IPS DF 19.7 (cell line): ENCODE data around the gene TACSTD2.
"Not testable (repeated sequence)": the region's sequence is repeated elsewhere in the genome, so short reads cannot be mapped to it uniquely, and the experiment has no call there.

Experiments used
- DNase-seq: peaks from one replicate; pipeline ENCODE4 v3.0.0-alpha.2; 2013; ENCODE audit warnings: low read depth, low spot score

TACSTD2 gene, protein sequence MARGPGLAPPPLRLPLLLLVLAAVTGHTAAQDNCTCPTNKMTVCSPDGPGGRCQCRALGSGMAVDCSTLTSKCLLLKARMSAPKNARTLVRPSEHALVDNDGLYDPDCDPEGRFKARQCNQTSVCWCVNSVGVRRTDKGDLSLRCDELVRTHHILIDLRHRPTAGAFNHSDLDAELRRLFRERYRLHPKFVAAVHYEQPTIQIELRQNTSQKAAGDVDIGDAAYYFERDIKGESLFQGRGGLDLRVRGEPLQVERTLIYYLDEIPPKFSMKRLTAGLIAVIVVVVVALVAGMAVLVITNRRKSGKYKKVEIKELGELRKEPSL

DNA sequence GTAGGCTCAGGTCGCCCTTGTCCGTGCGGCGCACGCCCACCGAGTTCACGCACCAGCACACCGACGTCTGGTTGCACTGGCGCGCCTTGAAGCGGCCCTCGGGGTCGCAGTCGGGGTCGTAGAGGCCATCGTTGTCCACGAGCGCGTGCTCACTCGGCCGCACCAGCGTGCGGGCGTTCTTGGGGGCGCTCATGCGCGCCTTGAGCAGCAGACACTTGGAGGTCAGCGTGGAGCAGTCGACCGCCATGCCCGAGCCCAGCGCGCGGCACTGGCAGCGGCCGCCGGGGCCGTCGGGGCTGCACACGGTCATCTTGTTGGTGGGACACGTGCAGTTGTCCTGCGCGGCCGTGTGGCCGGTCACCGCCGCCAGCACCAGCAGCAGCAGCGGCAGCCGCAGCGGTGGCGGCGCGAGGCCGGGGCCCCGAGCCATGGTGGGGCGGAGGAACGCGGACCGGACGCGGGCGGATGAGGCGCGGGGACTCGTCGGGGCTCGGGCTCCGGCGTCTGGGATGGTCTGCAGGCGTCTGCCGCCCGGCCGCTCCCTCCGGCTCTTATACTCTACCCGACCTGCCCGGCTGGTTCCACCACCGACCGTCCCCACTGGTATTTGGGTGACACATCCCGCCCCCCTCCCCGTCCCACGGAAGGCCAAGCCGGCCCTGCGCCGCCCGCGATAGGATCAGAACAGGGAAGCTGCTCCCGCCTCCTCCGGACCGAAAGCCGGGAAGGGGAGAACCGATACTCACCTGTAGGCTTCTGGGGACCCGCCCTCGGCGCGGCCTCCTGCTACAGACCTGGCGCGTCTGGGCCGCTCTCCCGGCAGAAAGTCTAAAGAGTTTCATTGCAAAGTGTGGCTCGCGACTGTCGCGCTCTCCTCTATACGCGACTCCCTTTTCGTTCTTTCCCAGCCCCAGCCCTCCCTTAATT is at the start of gene TACSTD2:
Gene TACSTD2, minus strand, starts transcription at position 526 of the 927 bp plus-strand sequence. Its CDS starts 96 bp downstream, at position 430.
- no peak for DNase-seq

DNA sequence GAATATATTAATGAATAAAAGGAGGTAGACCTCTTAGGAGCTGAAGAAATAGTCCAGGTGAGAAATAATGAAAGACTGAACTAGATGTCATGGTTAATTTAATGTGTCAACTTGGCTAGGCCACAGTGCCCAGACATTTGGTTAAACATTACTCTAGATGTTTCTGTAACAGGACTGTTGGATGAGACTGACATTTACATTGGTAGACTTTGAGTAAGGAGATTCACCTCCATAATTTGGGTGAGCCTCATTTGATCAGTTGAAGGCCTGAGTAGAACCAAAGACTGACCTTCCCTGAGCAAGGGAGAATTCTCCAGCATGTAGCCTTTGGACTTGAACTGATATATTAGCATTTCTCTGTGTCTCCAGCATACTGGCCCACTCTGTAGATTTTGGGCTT is 49.2 kb upstream of the TACSTD2 start:
- DNase-seq, result no peak

DNA sequence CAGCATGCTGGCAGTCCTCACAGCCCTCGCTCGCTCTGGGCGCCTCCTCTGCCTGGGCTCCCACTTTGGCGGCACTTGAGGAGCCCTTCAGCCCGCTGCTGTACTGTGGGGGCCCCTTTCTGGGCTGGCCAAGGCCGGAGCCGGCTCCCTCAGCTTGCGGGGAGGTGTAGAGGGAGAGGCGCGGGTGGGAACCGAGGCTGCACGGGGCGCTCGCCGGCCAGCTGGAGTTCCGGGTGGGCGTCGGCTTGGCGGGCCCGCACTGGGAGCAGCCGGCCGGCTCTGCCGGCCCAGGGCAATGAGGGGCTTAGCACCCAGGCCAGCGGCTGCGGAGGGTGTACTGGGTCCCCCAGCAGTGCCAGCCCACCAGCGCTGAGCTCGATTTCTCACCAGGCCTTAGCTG is 46.2 kb upstream of the TACSTD2 start:
- not testable (repeated sequence) for DNase-seq

DNA sequence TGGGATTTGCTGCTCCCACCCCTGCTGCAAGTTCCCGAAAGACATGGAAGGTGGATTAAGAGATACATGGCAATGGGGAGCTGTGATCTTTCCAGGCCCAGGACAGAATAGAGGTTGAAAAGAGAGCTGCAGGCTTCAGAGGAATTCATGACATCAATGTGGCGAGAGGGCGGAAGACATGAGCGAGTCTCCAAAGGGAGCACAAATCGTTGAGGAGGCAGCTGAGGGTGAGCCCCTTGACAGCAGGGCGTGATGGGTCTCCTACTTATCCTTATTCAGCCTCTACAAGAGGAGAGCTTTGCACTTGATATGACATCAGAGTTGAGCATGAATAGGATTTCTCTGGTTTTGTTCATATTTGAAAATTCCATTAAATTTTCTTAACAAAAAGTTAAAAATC is 45.5 kb upstream of the TACSTD2 start:
- no peak for DNase-seq

DNA sequence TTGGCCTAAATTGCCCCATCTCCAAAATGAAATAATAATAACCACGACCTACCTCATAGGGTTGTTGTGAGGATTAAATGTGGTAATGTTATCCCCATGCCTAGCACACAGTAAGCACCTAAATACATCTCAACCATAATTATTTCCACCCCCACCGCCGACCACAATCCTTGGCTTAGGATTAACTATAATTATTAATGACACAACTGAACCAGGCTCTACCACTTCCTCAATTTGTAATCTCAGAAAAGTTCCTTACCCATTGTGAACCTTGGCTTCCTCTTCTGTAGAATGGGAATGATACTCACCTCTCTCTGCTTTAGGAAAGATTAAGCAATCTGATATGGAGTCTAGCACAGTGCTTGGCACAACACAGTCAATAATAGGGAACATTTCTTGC is 44.3 kb upstream of the TACSTD2 start:
- DNase-seq, result no peak

DNA sequence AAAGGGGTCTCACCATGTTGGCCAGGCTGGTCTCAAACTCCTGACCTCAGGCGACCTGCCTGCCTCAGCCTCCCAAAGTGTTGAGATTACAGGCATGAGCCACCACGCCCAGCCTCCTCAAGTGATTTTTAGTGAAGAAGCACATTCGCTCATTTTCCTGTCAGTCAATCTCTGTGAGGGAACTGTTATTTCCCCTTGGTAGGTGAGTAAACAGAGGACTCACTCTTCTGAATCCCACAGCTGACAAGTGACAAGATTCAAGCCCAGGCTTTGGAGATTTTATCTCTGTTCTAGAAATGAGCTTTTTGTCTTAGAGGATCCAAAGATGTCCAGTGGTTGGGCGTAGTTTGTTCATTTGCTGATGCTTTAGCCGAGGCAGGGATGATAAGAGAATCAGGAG is 43.9 kb upstream of the TACSTD2 start:
- DNase-seq, result no peak

DNA sequence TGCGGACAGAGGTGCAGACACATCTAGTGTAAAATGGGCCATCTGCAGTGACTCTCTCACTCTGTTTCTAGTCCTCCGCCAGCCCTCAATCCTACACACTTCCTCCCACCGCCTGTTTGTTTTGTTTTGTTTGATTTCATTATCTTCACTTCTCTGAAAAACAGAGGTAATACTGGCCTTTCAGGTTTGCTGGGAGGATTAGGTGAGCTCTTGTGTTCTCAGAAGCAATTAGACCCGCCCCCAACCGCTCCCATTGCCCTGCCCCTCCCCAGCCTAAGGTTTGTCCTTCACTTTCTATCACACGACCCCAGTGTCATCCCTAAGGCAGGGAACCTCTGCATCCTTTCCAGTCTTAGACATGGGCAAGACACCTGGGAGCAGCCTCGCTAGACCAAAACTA is 43.2 kb upstream of the TACSTD2 start:
- no peak for DNase-seq

DNA sequence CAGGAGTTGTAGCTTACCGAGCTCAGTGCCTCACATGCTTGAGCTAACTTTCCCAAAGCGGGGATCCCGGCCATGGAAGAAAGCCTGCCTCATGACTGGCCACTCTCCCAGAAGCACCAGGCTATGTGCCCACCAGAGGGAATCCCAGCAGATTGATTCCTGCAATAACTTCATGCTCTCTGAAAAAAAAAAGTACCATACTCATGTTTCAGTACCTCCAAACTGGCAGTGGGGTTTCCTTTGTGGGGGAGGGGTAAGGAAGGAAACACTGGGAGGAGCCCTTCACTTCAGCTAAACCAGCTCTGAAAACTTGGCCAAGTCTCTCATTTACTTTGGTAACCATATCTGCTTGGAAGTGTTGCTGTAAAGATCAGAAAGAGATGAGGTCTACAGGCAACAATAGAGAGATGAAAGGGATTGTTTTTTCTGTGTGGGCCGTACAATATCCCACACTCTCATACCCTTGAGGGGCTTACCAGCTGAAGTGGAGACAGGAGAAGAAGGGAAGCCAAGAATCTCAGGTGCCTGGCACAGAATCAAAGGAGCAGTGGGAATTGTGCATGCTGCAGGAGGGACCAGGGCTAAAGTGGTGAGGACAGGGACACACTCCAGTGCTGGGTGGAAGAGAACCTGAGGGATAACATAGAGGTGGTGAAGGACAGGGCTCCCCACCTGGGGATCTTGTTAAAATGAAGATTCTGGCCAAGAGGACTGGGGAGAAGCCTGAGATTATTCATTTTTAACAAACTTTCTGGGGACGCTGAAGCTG is 42.4 kb upstream of the TACSTD2 start:
- DNase-seq, result no peak

DNA sequence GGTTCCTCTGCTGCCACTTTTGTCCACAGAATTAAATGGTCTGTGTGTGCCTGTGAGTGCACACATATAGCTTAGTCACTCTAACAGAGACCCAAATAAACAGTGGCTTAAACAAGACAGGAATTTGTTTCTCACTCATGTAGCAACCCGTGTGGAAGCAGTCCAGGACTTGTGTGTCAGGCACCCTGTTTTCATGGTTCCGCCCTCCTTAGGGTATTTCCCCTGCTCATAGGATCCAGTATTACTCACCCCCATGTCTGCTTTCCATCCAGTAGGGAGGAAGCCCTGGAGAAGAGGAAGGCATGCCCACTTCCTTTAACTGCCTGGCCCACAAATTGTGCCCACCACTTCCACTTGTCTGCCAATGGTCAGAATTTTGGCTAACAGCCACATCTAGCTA is 41.3 kb upstream of the TACSTD2 start:
- no peak for DNase-seq

DNA sequence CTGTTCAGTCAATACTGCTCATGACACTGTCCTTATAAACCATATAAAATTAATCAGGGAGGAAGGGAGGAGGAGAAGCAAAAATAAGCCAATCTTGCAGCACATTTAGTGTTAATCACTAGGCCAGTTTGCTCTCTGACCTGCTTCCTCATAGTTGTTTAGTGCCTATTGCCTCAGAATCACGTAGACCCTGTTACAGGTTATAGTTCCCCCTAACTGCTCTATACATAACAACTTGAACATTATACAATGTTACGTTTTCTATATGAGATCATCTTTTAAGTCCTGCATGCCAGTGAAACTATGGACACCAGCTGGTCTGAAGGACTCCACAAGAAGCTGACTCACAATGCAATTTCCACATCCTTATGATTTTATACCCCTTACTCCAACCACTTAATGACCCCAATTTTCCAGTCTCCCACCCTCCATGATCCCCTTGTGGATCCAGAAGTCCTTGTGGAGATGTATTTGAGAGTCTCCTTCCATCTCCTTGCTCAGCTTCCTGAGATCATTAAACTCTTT is 34.9 kb upstream of the TACSTD2 start:
- no peak for DNase-seq

DNA sequence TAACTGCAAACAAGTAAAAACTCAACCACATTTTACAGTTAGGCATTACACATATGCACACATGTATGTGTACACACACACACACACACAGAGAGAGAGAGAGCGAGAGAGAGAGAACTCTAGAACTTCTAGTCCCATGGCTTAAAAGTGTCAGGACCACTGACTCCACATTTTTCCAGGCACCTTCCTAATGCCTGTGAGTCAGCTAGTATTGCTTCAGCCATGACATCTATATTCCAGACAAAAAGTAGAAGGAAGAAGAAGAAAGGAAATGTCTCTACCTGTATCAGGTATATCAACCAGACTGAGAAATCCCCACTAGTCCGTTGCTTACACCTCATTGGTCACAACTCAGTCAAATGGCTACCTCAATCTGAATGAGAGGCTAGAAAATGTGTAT is 31.9 kb upstream of the TACSTD2 start:
- no peak for DNase-seq

DNA sequence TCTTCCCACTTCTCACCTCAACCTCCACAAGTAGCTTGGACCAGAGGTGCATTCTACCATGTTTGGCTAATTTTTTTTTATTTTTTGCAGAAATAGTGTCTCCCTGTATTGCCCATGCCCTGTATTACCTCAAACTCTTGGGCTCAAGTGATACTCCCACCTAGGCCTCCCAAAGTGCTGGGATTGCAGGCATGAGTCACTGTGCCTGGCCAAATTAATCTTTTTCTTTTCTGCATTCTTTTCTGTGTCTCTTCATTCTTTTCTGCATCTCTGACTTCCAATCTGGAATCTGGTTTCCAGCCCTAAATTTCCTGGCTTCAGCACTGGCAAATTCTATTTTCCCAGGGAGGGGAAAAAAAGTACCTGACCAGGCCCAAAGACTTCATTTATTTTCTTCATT is 31.2 kb upstream of the TACSTD2 start:
- no peak for DNase-seq

DNA sequence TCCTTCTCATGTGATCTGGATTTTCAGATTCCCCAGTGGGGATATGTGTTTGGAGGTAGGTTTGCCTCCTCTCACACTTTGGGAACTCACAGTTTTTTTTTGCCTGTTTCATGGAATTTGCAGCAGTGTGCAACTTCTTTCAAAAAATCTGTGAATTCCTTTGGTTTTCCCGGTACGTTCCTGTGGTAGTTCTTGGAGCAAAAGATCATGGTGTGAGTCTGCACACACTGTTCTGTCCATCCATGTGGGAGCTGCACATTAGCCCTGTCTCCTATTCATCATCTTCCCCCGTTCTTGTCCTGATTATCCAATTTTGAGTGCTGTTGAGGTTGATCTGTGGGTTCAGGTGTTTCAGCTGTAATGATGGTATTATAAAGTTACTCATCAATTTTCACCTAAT is 30.3 kb upstream of the TACSTD2 start:
- DNase-seq, result no peak

DNA sequence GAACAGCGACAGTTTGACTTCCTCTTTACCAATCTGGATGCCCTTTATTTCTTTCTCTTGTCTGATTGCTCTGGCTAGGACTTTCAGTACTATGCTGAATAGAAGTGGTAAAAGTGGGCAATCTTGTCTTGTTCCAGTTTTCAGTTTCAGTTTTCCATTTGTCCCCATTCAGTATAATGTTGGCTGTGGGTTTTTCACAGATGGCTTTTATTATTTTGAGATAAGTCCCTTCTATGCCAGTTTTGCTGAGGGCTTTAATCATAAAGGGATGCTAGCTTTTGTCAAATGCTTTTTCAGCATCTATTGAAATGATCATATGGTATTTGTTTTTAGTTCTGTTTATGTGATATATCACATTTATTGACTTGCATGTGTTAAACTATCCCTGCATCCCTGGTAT is 24.9 kb upstream of the TACSTD2 start:
- DNase-seq, result not testable (repeated sequence)

DNA sequence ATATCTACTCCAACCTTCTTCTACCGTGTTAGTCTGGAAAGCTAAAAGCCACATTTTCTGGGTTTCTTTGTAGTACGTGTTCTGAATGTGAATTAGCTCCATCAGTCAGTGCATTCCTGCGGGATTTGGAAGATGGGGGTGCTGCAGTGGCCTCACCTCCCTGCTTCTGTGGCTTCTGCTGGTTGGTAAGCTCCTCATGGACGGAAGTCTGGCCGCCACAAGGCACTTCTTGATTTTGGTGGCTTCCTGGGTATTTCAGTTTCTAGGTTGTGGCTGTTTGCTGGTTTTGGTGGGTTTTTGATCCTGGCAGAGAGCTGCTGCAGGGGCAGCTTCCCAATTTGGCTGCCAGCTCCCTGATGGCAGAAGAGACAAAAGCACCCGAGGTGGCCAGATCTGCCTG is 20.9 kb upstream of the TACSTD2 start:
- DNase-seq, result no peak

DNA sequence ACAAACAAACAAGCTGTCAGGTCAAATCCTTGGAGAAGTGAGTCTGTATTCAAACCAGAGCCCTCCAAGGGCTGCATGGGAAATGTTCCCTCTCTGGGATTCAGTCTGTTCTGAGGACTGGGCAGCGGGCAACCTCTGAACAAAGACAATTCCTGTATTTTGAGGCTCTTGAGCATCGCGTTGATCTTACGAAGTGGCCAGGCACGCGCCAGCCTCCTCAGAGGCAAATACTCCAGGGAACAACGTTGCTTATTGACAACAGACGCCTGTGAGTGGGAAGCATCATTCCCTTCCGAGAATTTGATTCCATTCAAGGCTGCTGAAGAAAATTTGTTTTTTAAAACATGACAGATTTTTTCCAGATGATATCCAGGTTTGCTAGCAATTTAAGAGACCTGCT is 20.0 kb upstream of the TACSTD2 start:
- no peak for DNase-seq

DNA sequence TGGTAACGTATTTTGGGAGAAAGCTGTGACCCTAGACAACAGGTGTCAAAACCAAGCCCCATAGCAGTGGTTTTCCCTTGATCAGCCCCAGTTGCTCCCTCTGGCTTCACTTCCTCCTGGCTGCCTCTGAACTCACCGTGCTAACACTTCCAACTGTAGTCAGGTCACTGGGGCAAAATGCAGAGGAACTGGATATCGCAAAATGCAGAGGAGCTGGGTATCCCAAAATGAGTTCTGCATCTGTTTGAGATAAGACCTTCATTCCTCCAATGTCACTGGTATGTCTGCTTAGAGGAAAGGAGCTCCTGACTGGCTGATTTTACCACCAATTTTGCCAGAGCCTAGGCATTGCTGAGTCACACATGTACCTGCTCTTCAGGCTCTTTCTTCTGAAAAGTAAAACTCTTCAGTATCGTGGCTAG is 19.6 kb upstream of the TACSTD2 start:
- no peak for DNase-seq

DNA sequence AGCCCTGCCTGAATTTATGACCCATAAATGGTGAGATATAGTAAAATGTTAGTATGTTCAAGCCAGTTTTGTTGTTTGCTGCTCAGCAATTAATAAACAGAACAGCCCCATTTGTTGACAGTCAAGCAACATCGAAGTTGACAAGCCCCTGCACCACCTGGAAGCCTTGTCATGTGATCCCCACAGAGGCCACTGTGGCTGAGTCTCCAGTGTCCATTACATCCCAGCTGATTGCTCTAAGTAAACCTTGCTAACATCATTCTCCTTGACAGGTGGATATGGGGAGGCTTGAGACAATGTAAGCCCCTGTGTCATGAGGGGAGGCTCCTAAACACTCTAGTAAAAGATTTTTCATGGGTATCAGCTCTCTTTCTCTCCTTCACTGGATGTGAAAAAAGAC is 17.5 kb upstream of the TACSTD2 start:
- no peak for DNase-seq

DNA sequence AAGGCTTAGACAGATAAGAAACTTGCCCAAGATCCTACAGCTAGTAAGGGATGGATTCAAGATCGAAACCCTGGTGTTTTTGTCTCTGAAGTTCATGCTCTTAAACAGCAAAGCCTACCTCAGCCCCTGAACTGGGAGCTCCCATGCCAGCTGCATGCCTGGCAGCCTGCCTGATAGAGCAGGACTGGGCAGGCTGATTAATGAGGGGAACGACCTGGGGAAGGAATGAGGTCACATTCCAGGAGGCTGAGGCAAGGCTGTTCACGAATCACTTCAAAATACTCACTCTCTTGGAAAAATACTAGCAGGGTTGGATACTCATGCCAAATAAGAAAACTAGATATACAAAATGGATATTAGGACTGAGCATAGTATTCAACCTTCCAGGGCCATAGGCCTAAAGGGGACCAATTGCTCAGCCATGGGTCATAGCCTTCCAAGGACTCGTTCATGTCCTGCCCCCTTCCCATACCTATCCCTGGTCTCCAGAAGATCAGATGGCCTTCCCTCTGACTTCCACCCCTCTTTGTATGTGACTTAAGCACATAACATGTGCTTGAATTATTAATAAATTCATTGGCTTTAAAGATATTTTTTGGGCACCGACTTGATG is 15.6 kb upstream of the TACSTD2 start:
- no peak for DNase-seq

DNA sequence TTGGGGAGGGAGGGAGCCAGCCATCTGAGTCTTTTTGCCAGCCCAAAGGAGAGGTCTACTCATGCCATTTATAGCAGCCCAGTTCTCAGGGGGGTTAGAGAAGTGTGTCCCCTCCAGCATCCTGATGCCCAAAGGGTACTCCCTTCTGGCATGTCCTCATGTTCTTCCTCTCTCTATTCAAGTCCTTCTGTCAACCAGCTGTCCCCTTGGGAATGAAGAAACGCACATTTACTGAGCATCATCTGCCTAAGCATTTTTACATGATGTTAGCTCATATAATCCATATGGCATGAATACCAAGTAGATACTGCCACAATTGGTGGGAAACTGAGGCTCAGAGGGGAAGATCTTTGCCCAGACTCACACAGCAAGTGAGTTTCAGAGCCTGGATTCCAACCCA is 14.8 kb upstream of the TACSTD2 start:
- DNase-seq, result no peak

DNA sequence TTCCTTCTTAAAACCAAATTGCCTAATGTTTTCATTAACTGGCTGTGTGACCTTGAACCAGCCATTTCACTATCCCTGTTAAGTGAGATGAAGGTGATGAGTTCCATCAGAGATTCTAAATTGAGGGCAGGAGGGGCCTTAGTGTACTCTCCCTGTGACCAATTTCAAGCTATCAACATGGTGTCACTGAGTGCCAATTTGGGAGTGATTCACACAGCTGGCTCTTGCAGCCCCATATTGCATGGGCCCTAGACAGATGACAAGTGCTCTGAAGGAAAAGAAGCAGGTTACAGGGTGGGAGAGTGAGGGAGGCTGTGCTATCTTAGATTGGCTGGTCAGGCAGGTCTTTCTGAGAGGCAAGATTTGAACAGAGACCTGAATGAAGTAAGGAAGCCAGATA is 13.0 kb upstream of the TACSTD2 start:
- no peak for DNase-seq

DNA sequence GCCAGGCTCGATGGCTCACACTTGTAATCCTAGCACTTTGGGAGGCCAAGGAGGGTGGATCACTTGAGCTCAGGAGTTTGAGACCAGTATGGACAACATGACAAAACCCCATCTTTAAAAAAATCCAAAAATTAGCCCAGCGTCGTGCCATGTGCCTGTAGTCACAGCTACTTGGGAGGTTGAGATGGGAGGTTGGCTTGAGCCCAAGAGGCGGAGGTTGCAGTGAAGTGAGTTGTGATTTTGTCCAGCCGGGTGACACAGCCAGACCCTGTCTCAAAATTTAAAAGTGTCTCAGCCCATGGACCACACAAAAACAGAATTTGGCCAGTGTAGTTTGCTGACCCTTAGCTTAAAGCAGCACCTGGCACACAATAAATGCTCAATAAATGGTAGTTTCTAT is 11.3 kb upstream of the TACSTD2 start:
- no peak for DNase-seq
